ENCODE results near the gene C18orf63.

- TF ChIP-seq CTCF (IDR thresholded peaks at IDR 0.05; ENCODE audit: extremely low read depth in 1 of 2, insufficient read depth in 1 of 2, low read depth in 1 of 2, low read length in 2 of 2) = no peak
- TF ChIP-seq EZH2 (IDR thresholded peaks at IDR 0.05; ENCODE audit: borderline replicate concordance, low read depth, low read length, severe bottlenecking) = no peak
- no peak for TF ChIP-seq POLR2AphosphoS5 (IDR thresholded peaks at IDR 0.05; ENCODE audit: insufficient read depth, low read depth, low read length)
- TF ChIP-seq GATA2 (IDR thresholded peaks at IDR 0.05; ENCODE audit: insufficient read depth, insufficient read length, low read depth, low read length) = no peak
- no peak for TF ChIP-seq POLR2A (IDR thresholded peaks at IDR 0.05; ENCODE audit: low read depth, low read length)
- TF ChIP-seq MAX (IDR thresholded peaks at IDR 0.05; ENCODE audit: insufficient read depth, insufficient read length) = no peak
- no peak for TF ChIP-seq MYC (IDR thresholded peaks at IDR 0.05; ENCODE audit: low read depth, low read length)
- TF ChIP-seq JUN (IDR thresholded peaks at IDR 0.05; ENCODE audit: borderline replicate concordance, insufficient read depth, insufficient read length, low read depth) = no peak
Observed at GRCh38 chr18:74311000-74311399, 4.6 kb upstream of the C18orf63 start.

All from endothelial cell of umbilical vein (primary cell).